MM.1S (cell line): ENCODE data around the gene ELF2.

ENCODE experiments used
- DNase-seq: peaks from one replicate; pipeline ENCODE4 v3.0.0-alpha.2; 2015
- H2AFZ ChIP-seq: fragments of 300-600 bp; sonication (generic); 2 replicates; pipeline ENCODE4 v1.6.0; 2016; ENCODE audit warnings: antibody characterized with exemption, low read length
- H3F3A ChIP-seq: fragments of 300-600 bp; sonication (generic); 2 replicates; pipeline ENCODE4 v1.6.1; 2016; ENCODE audit warnings: mild to moderate bottlenecking, antibody characterized with exemption, low read length, moderate library complexity, mixed read lengths; ENCODE audit not compliant: insufficient read depth
- H3K27ac ChIP-seq: fragments of 300-600 bp; sonication (generic); 2 replicates; pipeline ENCODE4 v1.5.1; 2016; ENCODE audit warnings: mild to moderate bottlenecking, low read length
- H3K27me3 ChIP-seq: fragments of 300-600 bp; sonication (generic); replicated peaks from 2 replicates; pipeline ENCODE4 v1.6.0; 2016; ENCODE audit warnings: low read length; ENCODE audit not compliant: insufficient read depth
- H3K36me3 ChIP-seq: fragments of 300-600 bp; sonication (generic); replicated peaks from 2 replicates; pipeline ENCODE4 v1.6.1; 2016; ENCODE audit warnings: mild to moderate bottlenecking, low read length, mixed read lengths; ENCODE audit not compliant: insufficient read depth
- H3K4me1 ChIP-seq: fragments of 300-600 bp; sonication (generic); 2 replicates; pipeline ENCODE4 v1.6.1; 2016; ENCODE audit warnings: low read length, mixed read lengths
- H3K4me2 ChIP-seq: fragments of 300-600 bp; sonication (generic); 2 replicates; pipeline ENCODE4 v1.6.0; 2016; ENCODE audit warnings: low read depth, low read length
- H3K4me3 ChIP-seq: fragments of 300-600 bp; sonication (generic); 2 replicates; pipeline ENCODE4 v1.5.1; 2016; ENCODE audit warnings: low read length, mixed read lengths
- H3K79me2 ChIP-seq: fragments of 300-600 bp; sonication (generic); 2 replicates; pipeline ENCODE4 v1.6.1; 2016; ENCODE audit warnings: mixed run types, low read length, mixed read lengths
- H3K9ac ChIP-seq: fragments of 300-600 bp; sonication (generic); 2 replicates; pipeline ENCODE4 v1.6.1; 2016; ENCODE audit warnings: low read length, mixed read lengths
- H3K9me2 ChIP-seq: fragments of 300-600 bp; sonication (generic); replicated peaks from 2 replicates; pipeline ENCODE4 v1.6.1; 2016; ENCODE audit warnings: mild to moderate bottlenecking, low read length, mixed read lengths; ENCODE audit not compliant: insufficient read depth
- H3K9me3 ChIP-seq: fragments of 300-600 bp; sonication (generic); replicated peaks from 2 replicates; pipeline ENCODE4 v1.6.1; 2016; ENCODE audit warnings: mild to moderate bottlenecking, low read length, mixed read lengths; ENCODE audit not compliant: insufficient read depth
- H4K20me1 ChIP-seq: fragments of 300-600 bp; sonication (generic); 2 replicates; pipeline ENCODE4 v1.6.1; 2016; ENCODE audit warnings: mild to moderate bottlenecking, low read length, moderate library complexity, mixed read lengths; ENCODE audit not compliant: insufficient read depth
- EZH2 ChIP-seq: fragments of 300-600 bp; sonication (generic); optimal IDR thresholded peaks from 2 replicates; pipeline ENCODE3; 2017; ENCODE audit warnings: low read depth, mild to moderate bottlenecking, antibody characterized with exemption, low read length, mixed read lengths
- EZH2phosphoT487 ChIP-seq: fragments of 300-600 bp; sonication (generic); IDR thresholded peaks from 2 replicates; pipeline ENCODE4 v1.6.1; 2018; ENCODE audit warnings: antibody characterized with exemption, low read length
- TF ChIP-seq, protein P1 (sequence below): fragments of 300-600 bp; sonication (generic); IDR thresholded peaks from 2 replicates; pipeline ENCODE4 v1.5.1; 2016; ENCODE audit warnings: antibody characterized with exemption, low read length, mixed read lengths

Gene ELF2

DNA sequence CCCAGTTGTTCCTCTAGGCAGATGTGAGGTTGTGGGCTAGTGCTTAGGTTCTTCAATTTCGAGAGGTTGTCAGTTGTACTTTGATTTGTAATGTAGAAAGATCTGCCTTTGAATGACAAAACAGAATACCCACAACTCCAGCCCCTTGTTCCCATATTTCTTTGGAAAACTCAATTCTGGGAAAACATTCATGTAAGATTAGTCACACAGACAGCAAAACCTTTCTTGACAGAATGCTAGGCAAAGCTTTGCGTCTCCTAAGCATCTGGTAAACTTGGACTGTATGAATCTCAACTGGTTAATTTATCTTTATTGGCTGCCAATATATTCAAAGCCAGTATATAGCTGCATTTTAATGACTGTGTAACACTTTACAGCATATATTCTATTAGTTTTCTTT, 126.6 kb downstream of the ELF2 start:
- Histone ChIP-seq H3K79me2 (peaks cover 40% of the 10 kb centered on the region), H3K4me1 (no peaks in the 10 kb centered on the region), H3K9me2 (no peaks in the 10 kb centered on the region), H3K9me3 (no peaks in the 10 kb centered on the region), H4K20me1 (no peaks in the 10 kb centered on the region), H3K27ac (no peak overlapping the region), H3K4me3 (no peak overlapping the region), H3K4me2 (no peak overlapping the region), H3K27me3 (no peaks in the 10 kb centered on the region), H3K36me3 (no peaks in the 10 kb centered on the region; the same call in 1 of the 2 replicates), H2AFZ (no peak overlapping the region), H3K9ac (no peak overlapping the region), H3F3A (no peaks in the 10 kb centered on the region)
- TF ChIP-seq, protein P1, sequence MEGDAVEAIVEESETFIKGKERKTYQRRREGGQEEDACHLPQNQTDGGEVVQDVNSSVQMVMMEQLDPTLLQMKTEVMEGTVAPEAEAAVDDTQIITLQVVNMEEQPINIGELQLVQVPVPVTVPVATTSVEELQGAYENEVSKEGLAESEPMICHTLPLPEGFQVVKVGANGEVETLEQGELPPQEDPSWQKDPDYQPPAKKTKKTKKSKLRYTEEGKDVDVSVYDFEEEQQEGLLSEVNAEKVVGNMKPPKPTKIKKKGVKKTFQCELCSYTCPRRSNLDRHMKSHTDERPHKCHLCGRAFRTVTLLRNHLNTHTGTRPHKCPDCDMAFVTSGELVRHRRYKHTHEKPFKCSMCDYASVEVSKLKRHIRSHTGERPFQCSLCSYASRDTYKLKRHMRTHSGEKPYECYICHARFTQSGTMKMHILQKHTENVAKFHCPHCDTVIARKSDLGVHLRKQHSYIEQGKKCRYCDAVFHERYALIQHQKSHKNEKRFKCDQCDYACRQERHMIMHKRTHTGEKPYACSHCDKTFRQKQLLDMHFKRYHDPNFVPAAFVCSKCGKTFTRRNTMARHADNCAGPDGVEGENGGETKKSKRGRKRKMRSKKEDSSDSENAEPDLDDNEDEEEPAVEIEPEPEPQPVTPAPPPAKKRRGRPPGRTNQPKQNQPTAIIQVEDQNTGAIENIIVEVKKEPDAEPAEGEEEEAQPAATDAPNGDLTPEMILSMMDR = no peak
- TF ChIP-seq EZH2 (no peak), EZH2phosphoT487 (no peak)
- DNase-seq = no peak

DNA sequence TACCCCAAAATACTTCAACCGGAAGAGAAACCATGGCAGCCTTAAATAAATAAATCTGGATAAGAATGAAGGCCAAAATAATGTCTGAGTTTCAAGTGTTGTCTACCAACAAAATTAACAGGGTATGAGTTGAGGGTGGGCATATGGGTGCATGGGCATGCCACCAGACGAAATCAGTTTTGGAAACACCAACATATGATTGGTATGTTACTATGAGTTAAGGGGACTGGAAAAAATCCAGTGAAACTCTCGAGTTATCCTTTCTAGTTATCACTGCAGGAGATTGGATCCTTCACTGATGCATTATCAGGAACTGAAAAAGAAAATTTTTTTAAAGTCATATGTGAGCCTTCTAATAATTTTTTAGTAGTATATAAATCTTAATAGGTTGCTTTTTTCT, 129.0 kb downstream of the ELF2 start:
- no peaks in the 10 kb centered on the region for H3K9me3 ChIP-seq
- H3K4me3 ChIP-seq = no peak overlapping the region
- H3K4me2 ChIP-seq = no peak overlapping the region
- H3F3A ChIP-seq = no peaks in the 10 kb centered on the region
- peaks cover 3% of the 10 kb centered on the region; the same call in 1 of the 2 replicates for H3K36me3 ChIP-seq
- H3K27ac ChIP-seq = no peak overlapping the region
- H4K20me1 ChIP-seq = no peaks in the 10 kb centered on the region
- DNase-seq = no peak
- H3K79me2 ChIP-seq = peaks cover 35% of the 10 kb centered on the region
- TF ChIP-seq, protein P1 = no peak
- TF ChIP-seq EZH2 (no peak), EZH2phosphoT487 (no peak)
- no peaks in the 10 kb centered on the region for H3K27me3 ChIP-seq
- no peaks in the 10 kb centered on the region for H3K4me1 ChIP-seq
- H2AFZ ChIP-seq = no peak overlapping the region
- H3K9me2 ChIP-seq = no peaks in the 10 kb centered on the region
- no peak overlapping the region for H3K9ac ChIP-seq

DNA sequence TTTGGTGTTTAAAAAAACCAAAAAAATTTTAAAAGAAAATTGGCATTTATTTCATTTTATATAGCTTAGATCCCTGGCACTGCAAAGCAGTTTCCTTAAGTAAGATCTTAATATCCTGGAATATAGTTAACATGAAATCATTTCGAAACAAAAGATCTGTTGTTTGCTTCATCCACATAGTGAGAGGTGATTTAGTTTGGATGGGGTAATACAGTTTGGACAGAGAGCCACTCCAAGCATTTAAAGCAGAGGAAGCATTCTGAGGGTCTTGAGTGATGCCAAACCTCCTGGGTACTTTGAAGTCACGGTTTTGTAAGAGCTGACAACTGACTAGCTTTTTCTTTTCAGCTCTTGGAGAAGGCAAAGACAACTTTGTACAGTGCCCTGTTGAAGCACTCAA, 132.7 kb downstream of the ELF2 start:
- Histone ChIP-seq H3K4me1 (0 out of 2 replicates have a peak, but pooled peaks cover 3% of the 10 kb centered on the region), H3K27ac (no peak overlapping the region), H3K9me2 (no peaks in the 10 kb centered on the region), H3K9ac (no peak overlapping the region), H3K4me2 (no peak overlapping the region), H3K27me3 (no peaks in the 10 kb centered on the region), H3K36me3 (peaks cover 3% of the 10 kb centered on the region; the same call in 1 of the 2 replicates), H3K9me3 (no peaks in the 10 kb centered on the region), H3K4me3 (no peak overlapping the region), H3F3A (peaks cover 4% of the 10 kb centered on the region; the same call in 1 of the 2 replicates), H2AFZ (no peak overlapping the region), H4K20me1 (no peaks in the 10 kb centered on the region), H3K79me2 (peaks cover 47% of the 10 kb centered on the region)
- no peak for TF ChIP-seq EZH2
- TF ChIP-seq, protein P1 = no peak
- no peak for TF ChIP-seq EZH2phosphoT487
- no peak for DNase-seq
